Hepatic stellate cell (primary cell): ENCODE results near the gene IL11RA.
A peak's percentile ranks its signal among the peaks of the same experiment; 100 is the strongest.
"Not testable (repeated sequence)": the region's sequence is repeated elsewhere in the genome, so short reads cannot be mapped to it uniquely, and the experiment has no call there.

ENCODE experiments used
- DNase-seq: peaks from one replicate; pipeline ENCODE4 v3.0.0; 2011; ENCODE audit warnings: low spot score

Gene IL11RA

DNA sequence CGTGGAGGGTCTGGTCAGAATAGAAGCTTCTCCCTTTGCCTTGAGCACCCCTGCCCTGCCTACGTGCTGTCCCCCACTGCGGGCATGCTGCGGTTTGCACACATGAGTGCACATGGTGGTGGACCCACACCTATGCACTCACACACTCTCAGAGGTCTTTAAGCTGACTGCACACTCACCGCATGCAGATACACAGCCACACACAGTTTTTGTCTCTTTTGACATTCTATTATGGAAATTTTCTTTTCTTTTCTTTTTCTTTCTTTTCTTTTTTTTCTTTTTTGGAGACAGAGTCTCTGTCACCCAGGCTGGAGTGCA is 22.5 kb upstream of the IL11RA start:
- DNase-seq = no peak

GRCh38 chr9:34630402-34631154 is 21.4 kb upstream of the IL11RA start:
- no peak for DNase-seq

DNA sequence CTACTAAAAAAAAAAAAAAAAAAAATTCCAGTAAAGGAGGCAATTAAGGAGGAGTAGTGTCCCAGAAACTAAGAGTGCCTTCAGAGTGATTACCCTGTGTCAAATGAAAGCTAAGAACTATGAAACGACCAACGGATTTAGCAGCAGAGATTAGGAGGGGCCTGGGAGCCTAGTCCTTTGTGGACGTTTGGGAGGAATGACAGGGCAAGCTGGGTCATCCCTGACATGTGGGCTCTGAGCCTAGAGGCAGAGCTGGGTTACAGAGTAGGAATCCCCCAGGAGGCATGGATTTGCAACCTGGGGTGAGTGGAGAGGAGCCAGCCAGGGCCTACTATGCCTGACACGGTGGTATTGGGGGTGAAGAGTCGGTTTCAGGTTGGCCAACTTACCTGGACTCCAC is 18.8 kb upstream of the IL11RA start:
- DNase-seq = no peak

DNA sequence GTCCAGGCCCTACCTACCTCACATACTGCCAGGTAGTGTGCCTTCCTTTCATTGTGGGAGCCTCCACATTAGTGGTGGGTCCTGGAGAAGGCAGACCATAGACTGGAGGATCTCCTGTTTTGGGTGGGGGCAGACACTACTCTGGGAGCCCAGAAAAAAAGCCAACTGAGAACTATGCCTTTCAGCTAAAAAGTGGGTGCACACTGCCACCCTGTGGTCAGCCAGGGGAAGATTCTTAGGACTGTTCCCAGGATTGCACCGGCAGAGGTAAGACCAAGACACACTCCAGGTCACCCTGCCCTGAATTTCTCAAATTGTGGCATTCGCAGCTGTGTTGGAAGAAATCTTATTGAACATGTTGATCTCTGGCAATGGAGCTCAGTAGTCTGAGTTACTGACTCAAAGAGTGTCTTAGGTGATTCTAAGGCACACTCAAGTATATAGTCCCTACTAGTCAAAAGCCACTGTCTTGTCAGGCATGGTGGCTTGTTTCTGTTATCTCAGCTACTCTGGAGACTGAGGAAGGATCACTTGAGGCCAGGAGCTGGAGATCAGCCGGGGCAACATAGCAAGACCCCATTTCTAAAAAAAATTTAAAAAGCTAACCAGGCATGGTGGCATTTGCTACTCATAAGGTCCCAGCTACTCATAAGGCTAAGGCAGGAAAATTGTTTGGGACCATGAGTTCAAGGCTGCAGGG is 18.0 kb upstream of the IL11RA start:
- DNase-seq = peak; percentile 76

GRCh38 chr9:34634551-34635248 is 17.3 kb upstream of the IL11RA start:
- DNase-seq = no peak

DNA sequence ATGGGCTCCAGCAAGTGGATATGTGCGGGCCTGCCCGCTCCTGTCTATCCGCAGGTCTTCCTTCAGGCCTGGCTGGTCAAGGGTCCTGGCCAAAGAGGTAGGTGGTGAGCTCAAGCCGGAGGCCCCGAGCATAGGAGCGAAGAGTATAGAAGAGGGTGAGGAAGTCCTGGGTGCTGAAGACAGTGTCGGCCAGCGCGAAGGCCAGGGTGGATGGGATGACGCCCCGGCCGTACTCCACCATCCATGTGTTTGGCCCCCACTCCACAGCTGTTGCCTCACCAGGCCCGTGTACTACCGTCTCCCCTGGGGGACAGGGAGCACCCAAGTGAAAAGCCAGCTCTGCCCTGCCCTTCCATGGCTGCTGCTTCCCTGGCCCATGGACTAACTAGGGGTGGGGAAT is 16.4 kb upstream of the IL11RA start:
- DNase-seq = no peak

- DNase-seq = peak; percentile 63
These were observed 15.1 kb upstream of the IL11RA start for GRCh38 chr9:34636791-34637355.

- peak; percentile 96 for DNase-seq
These were observed 14.4 kb upstream of the IL11RA start, which contains the start of gene SIGMAR1 for GRCh38 chr9:34637356-34638137. Gene SIGMAR1, minus strand, starts transcription at chr9:34637787. Its CDS starts 90 bp downstream, at chr9:34637697.

- no peak for DNase-seq
These were observed 13.9 kb upstream of the IL11RA start for GRCh38 chr9:34638138-34638445.

DNA sequence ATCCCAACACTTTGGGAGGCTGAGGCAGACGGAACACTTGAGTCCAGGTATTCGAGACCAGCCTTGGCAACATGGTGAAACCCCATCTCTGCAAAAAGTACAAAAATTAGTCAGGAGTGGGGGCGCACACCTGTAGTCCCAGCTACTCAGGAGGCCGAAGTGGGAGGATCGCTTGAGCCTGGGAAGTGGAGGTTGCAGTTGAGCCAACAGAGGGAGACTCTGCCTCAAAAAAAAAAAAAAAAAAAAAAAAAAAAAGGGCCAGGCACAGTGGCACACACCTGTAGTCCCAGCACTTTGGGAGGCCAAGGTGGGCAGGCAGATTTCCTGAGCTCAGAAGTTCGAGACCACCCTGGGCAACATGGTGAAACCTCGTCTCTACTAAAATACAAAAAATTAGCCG is 12.7 kb upstream of the IL11RA start:
- DNase-seq = not testable (repeated sequence)

GRCh38 chr9:34642679-34643078 is 9.3 kb upstream of the IL11RA start:
- DNase-seq = no peak

GRCh38 chr9:34644766-34645314 is 7.1 kb upstream of the IL11RA start:
- DNase-seq = no peak

GRCh38 chr9:34646211-34647083 is 5.5 kb upstream of the IL11RA start, which contains the start of gene GALT:
Gene GALT, plus strand, starts transcription at chr9:34646675. Its CDS starts 30 bp downstream, at chr9:34646705.
- peak; percentile 98 for DNase-seq

DNA sequence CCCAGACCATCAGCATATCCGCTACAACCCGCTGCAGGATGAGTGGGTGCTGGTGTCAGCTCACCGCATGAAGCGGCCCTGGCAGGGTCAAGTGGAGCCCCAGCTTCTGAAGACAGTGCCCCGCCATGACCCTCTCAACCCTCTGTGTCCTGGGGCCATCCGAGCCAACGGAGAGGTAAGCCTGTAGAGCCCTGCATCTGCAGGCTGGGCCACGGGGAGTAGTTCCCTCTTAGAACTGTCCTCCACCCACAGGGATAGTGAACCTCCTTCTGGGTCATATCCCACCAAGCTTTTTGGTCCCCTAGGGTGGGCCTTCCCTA is 4.9 kb upstream of the IL11RA start:
- DNase-seq = no peak

- no peak for DNase-seq
These were observed 4.3 kb upstream of the IL11RA start for GRCh38 chr9:34647651-34648050.

- no peak for DNase-seq
These were observed 3.3 kb upstream of the IL11RA start for GRCh38 chr9:34648673-34649072.

GRCh38 chr9:34650816-34651215 is 1.2 kb upstream of the IL11RA start:
- DNase-seq = no peak

- DNase-seq = peak; percentile 62
These were observed 664 bp upstream of the IL11RA start for GRCh38 chr9:34651321-34651720.

GRCh38 chr9:34652602-34653000 is 616 bp downstream of the IL11RA start:
- DNase-seq = no peak

GRCh38 chr9:34653151-34654072 is 1.4 kb downstream of the IL11RA start:
- DNase-seq = no peak
